ENCODE data around the gene TMEM9B.
"Not testable (repeated sequence)": the region's sequence is repeated elsewhere in the genome, so short reads cannot be mapped to it uniquely, and the experiment has no call there.

Gene TMEM9B

DNA sequence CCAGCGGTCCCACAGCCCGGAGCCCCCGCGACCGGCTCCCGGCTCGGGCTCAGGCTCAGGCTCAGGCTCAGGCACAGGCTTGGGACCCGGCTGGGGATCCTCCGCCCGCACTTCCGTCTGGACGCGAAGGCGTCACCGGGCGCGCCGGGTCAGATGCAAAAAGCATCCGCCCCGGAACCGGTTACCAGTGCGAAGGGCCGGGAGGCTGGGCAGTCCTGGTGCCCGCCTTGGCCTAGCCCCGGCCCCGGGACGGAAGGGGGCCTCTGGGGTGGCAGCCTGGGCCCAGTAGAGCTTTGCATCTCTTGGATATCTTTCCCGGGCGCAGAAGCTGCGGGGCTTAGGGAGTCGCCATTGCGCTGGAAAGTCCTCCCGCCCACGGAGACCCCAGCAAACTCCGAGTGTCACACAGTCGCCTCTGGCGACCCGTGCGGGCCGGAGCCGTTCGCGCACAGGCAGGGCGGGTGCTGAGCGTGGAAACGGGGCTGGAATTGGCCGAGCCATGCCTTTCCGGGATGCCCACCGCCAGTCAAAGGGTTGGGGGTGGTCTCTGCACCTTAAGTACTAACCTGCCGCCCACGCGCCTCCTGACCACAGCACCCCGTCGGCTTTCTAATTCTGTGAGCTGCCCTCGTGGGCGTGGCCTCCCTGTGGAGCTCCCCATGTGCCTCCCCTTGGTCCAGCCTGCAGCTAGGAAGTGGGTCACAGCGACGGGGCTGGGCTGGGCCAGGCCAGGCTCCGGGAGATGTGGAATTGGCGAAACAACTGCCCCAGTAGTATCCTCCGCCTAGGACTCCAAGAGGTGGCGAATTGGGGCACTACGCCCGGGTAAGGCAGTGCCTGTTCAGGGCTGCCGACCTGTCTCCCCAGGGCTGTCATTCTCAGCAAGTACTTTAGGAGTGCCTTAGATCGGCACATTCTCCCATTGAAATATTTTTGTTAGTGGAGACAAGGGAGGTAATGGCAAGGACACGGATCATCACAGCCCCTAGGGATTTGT lies at the start of gene TMEM9B:
Gene TMEM9B, minus strand, starts transcription at position 119 of the 997 bp plus-strand sequence. CDS start 129 bp downstream, outside the sequence.
- H3K36me3 ChIP-seq (ENCODE audit: control insufficient read depth, insufficient read depth, low read length): no peaks in the 10 kb centered on the region

DNA sequence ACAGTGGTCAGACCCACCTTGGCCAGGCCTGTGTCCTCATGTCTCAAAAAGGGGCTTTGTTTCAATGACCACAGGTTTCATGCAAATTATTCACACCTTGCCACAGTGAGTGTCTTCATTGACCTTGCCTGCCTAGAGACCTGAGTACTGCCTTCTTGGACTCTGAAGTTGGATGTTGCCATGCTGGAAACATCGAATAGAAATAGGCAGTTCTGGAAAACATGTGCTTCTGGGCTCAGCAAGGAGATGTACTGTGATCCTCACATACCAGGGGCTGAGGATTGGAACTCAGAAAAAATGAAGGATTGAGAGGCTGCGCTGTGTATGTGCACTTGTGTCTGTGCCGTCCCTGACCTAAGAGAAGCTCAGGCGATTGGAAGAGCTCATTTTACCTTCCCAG lies 49.1 kb upstream of the TMEM9B start:
- Histone ChIP-seq H3K9ac (ENCODE audit: low read length) (no peak overlapping the region), H3K4me3 (ENCODE audit: low read length) (no peak overlapping the region), H3K36me3 (ENCODE audit: control insufficient read depth, insufficient read depth, low read length) (no peaks in the 10 kb centered on the region), H3K27me3 (ENCODE audit: control insufficient read depth, insufficient read depth, low read length) (no peaks in the 10 kb centered on the region), H3K4me1 (ENCODE audit: control insufficient read depth, insufficient read depth, low read length) (no peaks in the 10 kb centered on the region), H3K9me3 (ENCODE audit: control insufficient read depth, low read length) (no peaks in the 10 kb centered on the region)

More for the DNA sequence above, at the start of gene TMEM9B:
- Histone ChIP-seq H3K4me1 (ENCODE audit: control insufficient read depth, insufficient read depth, low read length) (peaks cover 18% of the 10 kb centered on the region), H3K9me3 (ENCODE audit: control insufficient read depth, low read length) (no peaks in the 10 kb centered on the region), H3K27me3 (ENCODE audit: control insufficient read depth, insufficient read depth, low read length) (no peaks in the 10 kb centered on the region), H3K4me3 (ENCODE audit: low read length) (peak within 1 kb of the TSS; percentile 83), H3K9ac (ENCODE audit: low read length) (peak within 1 kb of the TSS; percentile 98)

GRCh38 chr11:9009538-9009937 lies 45.3 kb upstream of the TMEM9B start:
- not testable (repeated sequence) for H3K9ac ChIP-seq (ENCODE audit: low read length); H3K4me1 ChIP-seq (ENCODE audit: control insufficient read depth, insufficient read depth, low read length); H3K9me3 ChIP-seq (ENCODE audit: control insufficient read depth, low read length); H3K36me3 ChIP-seq (ENCODE audit: control insufficient read depth, insufficient read depth, low read length); H3K4me3 ChIP-seq (ENCODE audit: low read length)
- peaks cover 21% of the 10 kb centered on the region for H3K27me3 ChIP-seq (ENCODE audit: control insufficient read depth, insufficient read depth, low read length)

DNA sequence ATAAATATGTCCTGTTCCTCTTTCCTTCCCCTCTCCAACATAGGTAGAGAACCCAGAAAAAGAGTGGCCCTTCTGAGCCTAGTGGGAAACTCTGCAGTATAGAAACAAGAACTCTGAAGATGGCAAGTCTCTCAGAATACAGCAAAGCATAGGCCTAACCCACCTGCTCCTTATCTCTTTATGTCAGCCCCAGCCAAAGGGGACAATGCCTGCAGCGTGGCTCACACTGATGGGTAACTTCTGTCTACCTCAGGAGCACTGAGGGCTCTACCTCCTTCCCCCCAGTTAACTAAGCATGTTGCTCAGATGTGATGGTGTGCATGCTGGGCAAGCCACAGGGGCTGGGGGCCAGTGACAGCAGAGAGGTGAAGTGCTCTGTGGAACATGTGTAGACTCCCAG lies 44.4 kb upstream of the TMEM9B start:
- Histone ChIP-seq H3K9ac (ENCODE audit: low read length) (no peak overlapping the region), H3K4me1 (ENCODE audit: control insufficient read depth, insufficient read depth, low read length) (peaks cover 3% of the 10 kb centered on the region), H3K36me3 (ENCODE audit: control insufficient read depth, insufficient read depth, low read length) (no peaks in the 10 kb centered on the region), H3K9me3 (ENCODE audit: control insufficient read depth, low read length) (no peaks in the 10 kb centered on the region), H3K4me3 (ENCODE audit: low read length) (no peak overlapping the region), H3K27me3 (ENCODE audit: control insufficient read depth, insufficient read depth, low read length) (peaks cover 30% of the 10 kb centered on the region)

- no peak overlapping the region for H3K4me3 ChIP-seq (ENCODE audit: low read length)
- no peaks in the 10 kb centered on the region for H3K9me3 ChIP-seq (ENCODE audit: control insufficient read depth, low read length)
- H3K36me3 ChIP-seq (ENCODE audit: control insufficient read depth, insufficient read depth, low read length): no peaks in the 10 kb centered on the region
- no peak overlapping the region for H3K9ac ChIP-seq (ENCODE audit: low read length)
- peaks cover 8% of the 10 kb centered on the region for H3K4me1 ChIP-seq (ENCODE audit: control insufficient read depth, insufficient read depth, low read length)
- peaks cover 36% of the 10 kb centered on the region for H3K27me3 ChIP-seq (ENCODE audit: control insufficient read depth, insufficient read depth, low read length)
Measured at GRCh38 chr11:9008011-9008550, 43.8 kb upstream of the TMEM9B start.

DNA sequence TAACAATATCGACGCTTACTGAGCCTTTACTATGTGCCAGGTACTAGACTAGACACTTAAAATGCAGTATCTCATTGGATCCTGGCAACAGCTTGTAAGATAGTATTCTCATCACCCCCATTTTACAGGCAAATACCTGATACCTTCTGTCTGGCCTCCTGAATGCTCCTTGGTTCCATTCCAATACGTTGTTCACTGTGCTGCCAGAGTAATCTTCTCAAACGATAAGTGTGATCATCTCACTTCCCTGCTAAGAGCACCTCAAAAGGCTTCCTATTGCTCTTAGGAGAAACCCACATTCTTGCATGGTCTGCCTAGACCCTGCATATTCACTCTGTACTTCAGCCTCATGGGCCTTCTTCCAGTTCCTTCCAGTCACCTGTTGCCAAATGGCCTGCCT lies 40.8 kb upstream of the TMEM9B start:
- no peak overlapping the region for H3K4me3 ChIP-seq (ENCODE audit: low read length)
- H3K27me3 ChIP-seq (ENCODE audit: control insufficient read depth, insufficient read depth, low read length): peaks cover 62% of the 10 kb centered on the region

DNA sequence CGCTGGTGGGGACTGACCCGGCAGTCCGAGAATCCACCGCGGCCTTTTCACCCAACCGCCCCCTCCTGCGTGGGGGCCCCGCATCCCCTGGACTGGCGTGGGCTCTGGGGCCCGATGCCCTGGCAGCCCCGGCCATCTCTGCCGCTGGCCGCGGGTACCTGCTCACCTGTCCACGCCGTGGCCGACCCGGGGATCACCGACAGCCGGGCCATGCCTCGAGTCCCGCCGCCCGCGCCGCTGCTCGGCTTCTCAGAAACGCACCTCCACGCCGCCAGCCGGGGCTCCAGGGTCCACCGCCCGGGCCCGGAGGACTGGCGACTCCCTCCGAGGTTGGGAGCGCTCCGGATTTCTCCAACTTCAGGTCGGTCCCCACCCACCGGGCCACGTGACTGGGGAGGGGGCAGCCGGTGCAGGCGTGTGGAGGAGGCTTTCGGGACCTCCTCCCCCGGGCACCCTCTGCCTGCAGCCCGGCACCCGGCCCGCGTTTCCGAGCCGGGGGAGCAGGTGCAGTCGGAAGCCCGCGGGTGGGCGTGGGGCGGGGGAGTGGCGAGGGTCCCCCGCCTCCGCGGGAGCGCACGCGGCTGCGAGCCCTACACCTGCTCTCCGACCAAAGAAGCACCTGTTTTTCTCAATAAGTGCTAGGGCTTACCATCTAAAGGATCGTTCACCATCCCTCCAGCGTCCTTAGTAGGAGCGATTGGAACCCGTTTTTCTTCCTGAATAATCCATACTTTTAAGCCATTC lies 40.1 kb upstream of the TMEM9B start:
- Histone ChIP-seq H3K9ac (ENCODE audit: low read length) (no peak overlapping the region), H3K4me1 (ENCODE audit: control insufficient read depth, insufficient read depth, low read length) (peaks cover 13% of the 10 kb centered on the region), H3K4me3 (ENCODE audit: low read length) (no peak overlapping the region), H3K9me3 (ENCODE audit: control insufficient read depth, low read length) (no peaks in the 10 kb centered on the region), H3K36me3 (ENCODE audit: control insufficient read depth, insufficient read depth, low read length) (no peaks in the 10 kb centered on the region), H3K27me3 (ENCODE audit: control insufficient read depth, insufficient read depth, low read length) (peaks cover 66% of the 10 kb centered on the region)

More for the DNA sequence above, 40.8 kb upstream of the TMEM9B start:
- Histone ChIP-seq H3K4me1 (ENCODE audit: control insufficient read depth, insufficient read depth, low read length) (peaks cover 13% of the 10 kb centered on the region), H3K9ac (ENCODE audit: low read length) (no peak overlapping the region), H3K9me3 (ENCODE audit: control insufficient read depth, low read length) (no peaks in the 10 kb centered on the region), H3K36me3 (ENCODE audit: control insufficient read depth, insufficient read depth, low read length) (no peaks in the 10 kb centered on the region)

DNA sequence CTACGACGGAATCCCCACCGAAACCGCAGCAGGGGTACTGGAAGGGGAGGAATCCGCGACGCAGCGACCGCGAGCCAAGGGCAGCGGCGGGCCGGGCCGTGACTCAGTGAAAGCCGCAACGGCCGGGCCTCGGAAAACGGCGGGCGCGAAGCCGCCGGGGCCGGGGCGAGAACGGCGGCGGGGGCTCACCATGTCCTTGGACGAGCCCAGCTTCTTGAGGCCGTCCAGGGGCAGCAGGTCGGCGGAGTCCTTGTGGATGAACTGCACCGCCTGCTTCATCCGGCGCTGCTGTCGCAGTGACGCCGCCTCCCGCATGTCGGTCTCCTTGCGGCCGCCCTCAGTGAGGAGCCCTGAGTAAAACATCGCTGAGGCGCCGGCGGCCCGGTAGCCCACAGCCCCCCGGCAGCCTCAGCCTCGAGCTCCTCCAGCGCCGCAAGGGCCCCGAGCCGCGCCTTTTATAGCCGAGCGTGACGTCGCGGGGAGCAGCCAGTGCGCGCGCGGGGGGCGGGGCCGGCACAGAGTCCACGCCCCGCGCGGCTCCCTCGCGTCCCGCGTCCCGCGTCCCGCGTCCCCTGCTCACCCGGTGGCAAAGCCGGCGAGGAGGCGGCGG lies 39.4 kb upstream of the TMEM9B start, which contains the start of gene NRIP3:
Gene NRIP3, minus strand, starts transcription at position 429 of the 610 bp plus-strand sequence. Its CDS starts 66 bp downstream, at position 363.
- peaks cover 68% of the 10 kb centered on the region for H3K27me3 ChIP-seq (ENCODE audit: control insufficient read depth, insufficient read depth, low read length)
- H3K4me3 ChIP-seq (ENCODE audit: low read length): peak within 1 kb of the TSS; percentile 14
- H3K36me3 ChIP-seq (ENCODE audit: control insufficient read depth, insufficient read depth, low read length): no peaks in the 10 kb centered on the region
- H3K4me1 ChIP-seq (ENCODE audit: control insufficient read depth, insufficient read depth, low read length): peaks cover 13% of the 10 kb centered on the region
- H3K9me3 ChIP-seq (ENCODE audit: control insufficient read depth, low read length): no peaks in the 10 kb centered on the region
- H3K9ac ChIP-seq (ENCODE audit: low read length): no peak within 1 kb of the TSS

GRCh38 chr11:9002920-9003572 lies 38.8 kb upstream of the TMEM9B start:
- peak overlapping the region; percentile 14 for H3K4me3 ChIP-seq (ENCODE audit: low read length)
- peaks cover 13% of the 10 kb centered on the region for H3K4me1 ChIP-seq (ENCODE audit: control insufficient read depth, insufficient read depth, low read length)
- H3K9me3 ChIP-seq (ENCODE audit: control insufficient read depth, low read length): no peaks in the 10 kb centered on the region
- peaks cover 68% of the 10 kb centered on the region for H3K27me3 ChIP-seq (ENCODE audit: control insufficient read depth, insufficient read depth, low read length)
- no peak overlapping the region for H3K9ac ChIP-seq (ENCODE audit: low read length)
- no peaks in the 10 kb centered on the region for H3K36me3 ChIP-seq (ENCODE audit: control insufficient read depth, insufficient read depth, low read length)

GRCh38 chr11:9001736-9002135 lies 37.5 kb upstream of the TMEM9B start:
- peaks cover 68% of the 10 kb centered on the region for H3K27me3 ChIP-seq (ENCODE audit: control insufficient read depth, insufficient read depth, low read length)

DNA sequence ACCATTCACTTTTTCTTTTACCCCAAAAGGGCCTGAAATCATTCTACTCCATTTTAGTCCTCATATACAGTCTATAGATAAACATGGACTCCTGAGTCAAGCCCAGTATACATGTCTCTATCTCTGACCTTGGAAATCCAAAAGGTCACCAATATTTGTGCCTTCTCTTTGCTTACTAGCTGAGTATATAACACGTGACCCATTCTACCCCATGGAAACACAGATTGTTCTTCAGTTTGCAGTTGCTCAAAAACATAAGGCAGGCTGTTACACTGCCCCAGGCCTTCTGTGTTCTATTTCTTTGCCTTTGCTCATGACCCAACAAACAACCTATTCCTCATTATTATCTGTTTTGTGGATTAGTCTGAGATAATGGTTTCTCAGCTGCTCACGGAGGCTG lies 33.8 kb upstream of the TMEM9B start:
- no peaks in the 10 kb centered on the region for H3K9me3 ChIP-seq (ENCODE audit: control insufficient read depth, low read length)
- H3K36me3 ChIP-seq (ENCODE audit: control insufficient read depth, insufficient read depth, low read length): no peaks in the 10 kb centered on the region
- H3K4me1 ChIP-seq (ENCODE audit: control insufficient read depth, insufficient read depth, low read length): peaks cover 4% of the 10 kb centered on the region
- H3K4me3 ChIP-seq (ENCODE audit: low read length): no peak overlapping the region
- peaks cover 32% of the 10 kb centered on the region for H3K27me3 ChIP-seq (ENCODE audit: control insufficient read depth, insufficient read depth, low read length)
- no peak overlapping the region for H3K9ac ChIP-seq (ENCODE audit: low read length)

More at GRCh38 chr11:9001736-9002135, 37.5 kb upstream of the TMEM9B start:
- Histone ChIP-seq H3K9ac (ENCODE audit: low read length) (no peak overlapping the region), H3K9me3 (ENCODE audit: control insufficient read depth, low read length) (no peaks in the 10 kb centered on the region), H3K4me1 (ENCODE audit: control insufficient read depth, insufficient read depth, low read length) (peaks cover 13% of the 10 kb centered on the region), H3K36me3 (ENCODE audit: control insufficient read depth, insufficient read depth, low read length) (no peaks in the 10 kb centered on the region), H3K4me3 (ENCODE audit: low read length) (no peak overlapping the region)
